Natural killer cell (primary cell): Measurements from ENCODE around the gene CACNA1A. TPM values are rescaled to one million over a fixed set of nuclear protein-coding genes. Genes with fewer than 3 reads are reported as not detected.
A peak's percentile ranks its signal among the peaks of the same experiment; 100 is the strongest.

Experiments used
- ATAC-seq, 3 donors: fragments of 150-1000 bp in 2 of 3; fragments of 200-7000 bp in 1 of 3; cut with Tn5 transposase; 1 replicate in 1 of 3; 2 replicates in 2 of 3; pipeline ENCODE4 v1.10.0; 2021; ENCODE audit warnings: mild to moderate bottlenecking in 2 of 3, moderate library complexity in 2 of 3
- DNase-seq, 2 donors: peaks; one replicate each; pipeline versions ENCODE4 v3.0.0 to v3.0.0-alpha.2; 2013 to 2021; ENCODE audit warnings: mixed read lengths in 1 of 2
- H3K27ac ChIP-seq: one replicate; pipeline ENCODE4 v1.5.1; 2013; ENCODE audit warnings: mild to moderate bottlenecking, low read length
- H3K27me3 ChIP-seq: one replicate; pipeline ENCODE4 v1.6.1; 2013; ENCODE audit warnings: low read length; ENCODE audit not compliant: control insufficient read depth, insufficient read depth
- H3K36me3 ChIP-seq: one replicate; pipeline ENCODE4 v1.6.1; 2013; ENCODE audit warnings: low read length; ENCODE audit not compliant: control insufficient read depth, insufficient read depth
- H3K4me1 ChIP-seq: one replicate; pipeline ENCODE4 v1.6.1; 2013; ENCODE audit warnings: low read length; ENCODE audit not compliant: control insufficient read depth, insufficient read depth
- H3K4me3 ChIP-seq: one replicate; pipeline ENCODE4 v1.5.1; 2013; ENCODE audit warnings: low read length
- H3K9me3 ChIP-seq: one replicate; pipeline ENCODE4 v1.6.1; 2013; ENCODE audit warnings: low read length; ENCODE audit not compliant: control insufficient read depth, insufficient read depth
- H3K27ac Mint-ChIP-seq, 2 donors: one replicate each; pipeline ENCODE4 v1.8.0; 2022; ENCODE audit warnings: mild to moderate bottlenecking in 2 of 2, mixed read lengths in 2 of 2, moderate library complexity in 1 of 2
- H3K27me3 Mint-ChIP-seq, 2 donors: one replicate each; pipeline ENCODE4 v1.8.0; 2022; ENCODE audit warnings: low read depth in 2 of 2, mixed read lengths in 2 of 2
- H3K36me3 Mint-ChIP-seq: one replicate; pipeline ENCODE4 v1.8.0; 2022; ENCODE audit warnings: mixed read lengths
- H3K4me1 Mint-ChIP-seq, 2 donors: one replicate each; pipeline ENCODE4 v1.8.0; 2022; ENCODE audit warnings: mixed read lengths in 2 of 2
- H3K4me3 Mint-ChIP-seq: one replicate; pipeline ENCODE4 v1.8.0; 2022; ENCODE audit warnings: mild to moderate bottlenecking, moderate library complexity, mixed read lengths
- H3K9me3 Mint-ChIP-seq, 2 donors: one replicate each; pipeline ENCODE4 v1.8.0; 2022; ENCODE audit warnings: mixed read lengths in 2 of 2
- WGBS: methylation state at CpG from one replicate; pipeline ENCODE4 v1.1.7; 2013; ENCODE audit warnings: missing lambda C conversion rate; ENCODE audit not compliant: insufficient coverage; 5-methylcytosine and 5-hydroxymethylcytosine counted together
- intact Hi-C: fragments of 100-400 bp; cut with micrococcal nuclease; formaldehyde crosslinking; loops from one replicate; pipeline ENCODE4 v1.14.2; 2022
- total RNA-seq, 4 donors: library from RNA; stranded (reverse); fragments of 120-200 nt in 1 of 4; gene quantifications; one replicate each; pipeline versions ENCODE4 v1.2.3 to v1.2.4, GENCODE V29; 2013 to 2022
- TF ChIP-seq, protein P1 (sequence below): fragments of 200-600 bp; IDR thresholded peaks from one replicate; pipeline ENCODE4 v1.8.0; 2022; ENCODE audit warnings: antibody characterized with exemption

The CACNA1A gene
- total RNA-seq, 3 donors from 2014 or later (not counting 1 experiment from before 2014, with no cell fraction given) = 0.59 to 0.85 (median 0.75) TPM

DNA sequence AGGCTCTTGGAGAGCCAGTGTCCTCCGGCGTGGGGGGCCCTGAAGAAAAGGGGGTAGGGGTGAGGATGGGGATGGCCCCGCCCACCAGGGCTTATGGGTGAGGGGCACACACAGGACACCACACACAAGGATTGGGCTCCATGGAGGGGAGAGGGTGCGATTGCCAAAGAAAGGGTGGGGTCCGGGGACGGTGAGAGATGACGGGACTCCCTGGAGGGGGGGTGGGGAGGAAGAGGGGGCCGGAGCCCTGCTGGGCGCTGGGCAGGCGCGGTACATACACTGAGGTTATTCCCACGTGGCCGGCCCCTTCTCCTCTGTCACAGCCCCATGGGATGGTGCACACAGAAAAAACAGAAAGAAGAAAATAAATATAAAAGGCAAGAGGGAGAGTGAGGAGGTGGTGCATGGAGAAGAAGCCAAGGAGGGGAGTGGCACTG is 295.9 kb downstream of the CACNA1A start:
- Mint-ChIP-seq H3K4me3 (peak overlapping the region; percentile 63), H3K27me3 (no peaks in the 10 kb centered on the region)
- 79% methylated on average over 13 of the region's 13 CpGs for WGBS

DNA sequence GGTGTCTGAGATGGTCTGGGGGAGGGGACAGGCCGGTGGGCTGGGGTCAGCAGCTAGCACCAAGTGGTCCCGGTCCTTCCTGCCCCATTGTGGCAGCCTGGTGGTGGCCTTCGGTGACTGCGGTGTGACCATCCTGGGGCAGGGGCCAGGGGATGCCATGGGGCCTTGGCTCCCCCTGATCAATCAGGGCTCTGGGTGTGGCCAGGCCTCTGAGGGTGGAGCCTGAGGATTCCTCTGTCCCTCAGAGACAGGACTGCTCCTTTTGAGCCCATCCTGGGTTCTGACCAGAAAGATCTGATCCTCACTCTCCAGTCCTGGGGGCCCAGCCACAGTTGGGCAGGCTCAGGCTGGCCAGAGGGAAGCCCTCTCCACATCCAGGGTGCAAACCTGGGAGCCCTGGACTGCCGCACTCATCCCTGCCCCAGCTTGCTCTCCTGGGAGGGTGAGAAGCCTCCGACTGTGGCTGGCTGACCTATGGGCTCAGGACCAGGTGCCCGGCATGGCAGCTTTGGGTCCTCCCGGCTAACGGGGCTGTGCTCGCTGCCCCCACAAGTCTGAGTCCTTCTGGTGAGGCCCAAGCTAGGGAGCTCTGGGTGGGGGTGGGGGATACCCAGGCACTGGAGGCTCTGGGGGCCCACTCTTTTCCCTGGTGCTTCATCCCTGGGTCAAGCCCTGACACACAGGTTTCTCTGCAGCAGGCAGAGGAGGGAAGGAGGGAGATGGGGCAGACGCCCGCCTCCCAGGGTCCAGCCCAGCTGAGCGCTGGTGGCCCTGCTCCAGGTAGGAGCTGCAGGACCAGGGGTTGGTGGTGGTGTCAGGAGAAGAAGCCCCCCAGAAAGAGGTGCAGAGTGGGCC is 296.6 kb downstream of the CACNA1A start:
- Histone ChIP-seq H3K36me3 (no peaks in the 10 kb centered on the region), H3K9me3 (no peaks in the 10 kb centered on the region), H3K27ac (peak overlapping the region; percentile 31), H3K27me3 (no peaks in the 10 kb centered on the region), H3K4me3 (peak overlapping the region; percentile 23), H3K4me1 (peaks cover 26% of the 10 kb centered on the region)
- intact Hi-C loops = no loop called here
- Mint-ChIP-seq H3K4me3 (peak overlapping the region; percentile 69), H3K4me1 (peaks cover 17 to 33% of the 10 kb centered on the region in 2 donors), H3K9me3 (no peaks in the 10 kb centered on the region), H3K27ac (peak overlapping the region in 1 of 2 donors; percentile 93), H3K36me3 (no peaks in the 10 kb centered on the region), H3K27me3 (no peaks in the 10 kb centered on the region)
- ATAC-seq (no peak), DNase-seq (no peak)
- WGBS = 92% methylated on average over 13 of the region's 13 CpGs
- TF ChIP-seq, protein P1, sequence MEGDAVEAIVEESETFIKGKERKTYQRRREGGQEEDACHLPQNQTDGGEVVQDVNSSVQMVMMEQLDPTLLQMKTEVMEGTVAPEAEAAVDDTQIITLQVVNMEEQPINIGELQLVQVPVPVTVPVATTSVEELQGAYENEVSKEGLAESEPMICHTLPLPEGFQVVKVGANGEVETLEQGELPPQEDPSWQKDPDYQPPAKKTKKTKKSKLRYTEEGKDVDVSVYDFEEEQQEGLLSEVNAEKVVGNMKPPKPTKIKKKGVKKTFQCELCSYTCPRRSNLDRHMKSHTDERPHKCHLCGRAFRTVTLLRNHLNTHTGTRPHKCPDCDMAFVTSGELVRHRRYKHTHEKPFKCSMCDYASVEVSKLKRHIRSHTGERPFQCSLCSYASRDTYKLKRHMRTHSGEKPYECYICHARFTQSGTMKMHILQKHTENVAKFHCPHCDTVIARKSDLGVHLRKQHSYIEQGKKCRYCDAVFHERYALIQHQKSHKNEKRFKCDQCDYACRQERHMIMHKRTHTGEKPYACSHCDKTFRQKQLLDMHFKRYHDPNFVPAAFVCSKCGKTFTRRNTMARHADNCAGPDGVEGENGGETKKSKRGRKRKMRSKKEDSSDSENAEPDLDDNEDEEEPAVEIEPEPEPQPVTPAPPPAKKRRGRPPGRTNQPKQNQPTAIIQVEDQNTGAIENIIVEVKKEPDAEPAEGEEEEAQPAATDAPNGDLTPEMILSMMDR = no peak

More for the DNA sequence above, 295.9 kb downstream of the CACNA1A start:
- H3K27ac Mint-ChIP-seq = peak overlapping the region in 1 of 2 donors; percentile 10
- TF ChIP-seq, protein P1 = no peak
- no peaks in the 10 kb centered on the region for H3K27me3 ChIP-seq
- H3K4me1 Mint-ChIP-seq = peaks cover 17 to 33% of the 10 kb centered on the region in 2 donors
- no peak overlapping the region for H3K27ac ChIP-seq
- H3K36me3 Mint-ChIP-seq = no peaks in the 10 kb centered on the region
- H3K9me3 Mint-ChIP-seq = no peaks in the 10 kb centered on the region
- H3K9me3 ChIP-seq = no peaks in the 10 kb centered on the region
- intact Hi-C loops = no loop called here
- no peaks in the 10 kb centered on the region for H3K36me3 ChIP-seq
- peaks cover 26% of the 10 kb centered on the region for H3K4me1 ChIP-seq
- DNase-seq = no peak
- no peak overlapping the region for H3K4me3 ChIP-seq
- ATAC-seq = no peak

DNA sequence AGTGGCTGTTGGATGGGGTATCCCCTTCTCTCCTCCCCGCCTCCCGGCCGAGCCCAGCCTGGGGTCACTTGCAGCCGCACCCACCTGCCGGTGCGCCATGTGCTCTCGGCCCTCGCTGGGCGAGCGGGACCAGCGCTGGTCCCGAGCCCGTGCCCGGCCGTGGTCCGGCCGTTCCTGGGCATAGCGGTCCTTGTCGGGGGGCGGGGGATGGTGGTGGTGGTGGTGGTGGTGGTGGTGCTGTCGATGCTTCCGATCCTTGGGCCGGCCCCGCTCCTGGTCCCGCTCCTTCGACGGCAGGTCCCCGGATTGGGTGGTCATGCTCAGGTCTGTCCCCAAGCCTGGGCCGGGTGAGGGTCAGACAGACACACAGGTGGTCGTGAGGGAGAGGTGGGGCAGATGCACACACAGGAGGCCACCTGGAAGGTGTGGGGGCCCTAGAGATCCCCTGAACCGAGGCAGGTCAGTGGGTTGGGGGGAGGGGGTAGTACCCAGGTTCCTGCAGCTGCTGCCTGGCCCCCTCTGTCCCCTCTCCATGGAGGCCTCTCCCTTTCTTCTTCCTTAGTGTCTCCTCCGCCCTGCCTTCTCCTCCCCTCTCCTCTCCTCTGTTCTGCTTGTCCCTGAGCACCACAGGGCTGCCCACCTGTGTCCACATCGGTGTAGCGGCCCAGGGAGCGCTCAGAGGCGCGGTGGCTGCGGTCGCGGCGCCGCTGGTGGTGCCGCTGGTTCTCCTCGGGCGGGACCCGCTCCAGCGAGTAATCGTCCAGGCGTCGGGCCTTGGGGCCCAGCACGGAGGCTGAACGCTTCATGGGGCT is 297.4 kb downstream of the CACNA1A start:
- peaks cover 26% of the 10 kb centered on the region for H3K4me1 ChIP-seq
- no peaks in the 10 kb centered on the region for H3K36me3 Mint-ChIP-seq
- H3K9me3 ChIP-seq = no peaks in the 10 kb centered on the region
- H3K27me3 ChIP-seq = no peaks in the 10 kb centered on the region
- no peaks in the 10 kb centered on the region for H3K27me3 Mint-ChIP-seq
- DNase-seq (no peak), ATAC-seq (peak in 2 of 3 donors; percentile 40 to 49)
- H3K27ac Mint-ChIP-seq = peak overlapping the region; percentile 90 to 93
- peak overlapping the region; percentile 67 for H3K27ac ChIP-seq
- H3K4me3 Mint-ChIP-seq = peak overlapping the region; percentile 98
- H3K4me1 Mint-ChIP-seq = peaks cover 17 to 33% of the 10 kb centered on the region in 2 donors
- TF ChIP-seq, protein P1 = no peak
- 72% methylated on average over 51 of the region's 52 CpGs for WGBS
- H3K4me3 ChIP-seq = peak overlapping the region; percentile 38
- no peaks in the 10 kb centered on the region for H3K9me3 Mint-ChIP-seq
- intact Hi-C loops = no loop called here
- H3K36me3 ChIP-seq = no peaks in the 10 kb centered on the region
